WTC11 (cell line): ENCODE results near the gene LAD1. TPM values are rescaled to one million over a fixed set of nuclear protein-coding genes. Genes with fewer than 3 reads are reported as not detected.

Experiments
- ATAC-seq: fragments of 200-7000 bp; cut with Tn5 transposase; 2 replicates; pipeline ENCODE4 v1.10.0; 2021; ENCODE audit warnings: mild to moderate bottlenecking, moderate library complexity
- CTCF ChIA-PET: fragments of 300-600 bp; sonication (Branson Sonifier 250); formaldehyde crosslinking; loops from one replicate; lab custom pipeline; 2021; ENCODE audit warnings: antibody characterized with exemption; lab: Charles Lee
- POLR2A ChIA-PET: fragments of 350-600 bp; sonication (Branson Sonifier 250); formaldehyde crosslinking; loops from one replicate; lab custom pipeline; 2021; ENCODE audit warnings: antibody characterized with exemption; lab: Charles Lee
- DNase-seq: peaks from one replicate; pipeline ENCODE4 v3.0.0; 2021; ENCODE audit warnings: low spot score
- H3K27ac Mint-ChIP-seq: 2 replicates; pipeline ENCODE4 v1.8.0; 2021; ENCODE audit warnings: mixed read lengths
- H3K27me3 Mint-ChIP-seq: 2 replicates; pipeline ENCODE4 v1.8.0; 2021; ENCODE audit warnings: low read depth, mild to moderate bottlenecking, moderate library complexity, mixed read lengths
- H3K36me3 Mint-ChIP-seq: 2 replicates; pipeline ENCODE4 v1.8.0; 2021; ENCODE audit warnings: mixed read lengths
- H3K4me1 Mint-ChIP-seq: 2 replicates; pipeline ENCODE4 v1.8.0; 2022; ENCODE audit warnings: mixed read lengths
- H3K4me3 Mint-ChIP-seq: 2 replicates; pipeline ENCODE4 v1.8.0; 2021; ENCODE audit warnings: mild to moderate bottlenecking, moderate library complexity, mixed read lengths
- H3K9me3 Mint-ChIP-seq: 2 replicates; pipeline ENCODE4 v1.8.0; 2021; ENCODE audit warnings: mixed read lengths
- E2F5 ChIP-seq: sonication (generic); formaldehyde crosslinking; IDR thresholded peaks from 2 replicates; pipeline ENCODE4 v1.8.1; 2022; ENCODE audit warnings: mild to moderate bottlenecking, moderate library complexity, missing genetic modification reagents
- ERG ChIP-seq: fragments of 250-450 bp; sonication (Bioruptor Pico); IDR thresholded peaks from 2 replicates; pipeline ENCODE4 v1.8.0; 2021; ENCODE audit warnings: mild to moderate bottlenecking
- ESRRA ChIP-seq: sonication (generic); formaldehyde crosslinking; IDR thresholded peaks from 2 replicates; pipeline ENCODE4 v1.8.1; 2022; ENCODE audit warnings: mild to moderate bottlenecking, missing genetic modification reagents, borderline replicate concordance
- JUN ChIP-seq: sonication (generic); formaldehyde crosslinking; IDR thresholded peaks from 2 replicates; pipeline ENCODE4 v1.8.0; 2023; ENCODE audit warnings: mild to moderate bottlenecking, missing genetic modification reagents
- PREB ChIP-seq: sonication (generic); formaldehyde crosslinking; IDR thresholded peaks from 2 replicates; pipeline ENCODE4 v1.8.1; 2022; ENCODE audit warnings: mild to moderate bottlenecking, missing genetic modification reagents, moderate library complexity, borderline replicate concordance
- SMAD3 ChIP-seq: sonication (generic); formaldehyde crosslinking; IDR thresholded peaks from 2 replicates; pipeline ENCODE4 v1.8.0; 2022; ENCODE audit warnings: missing genetic modification reagents, mild to moderate bottlenecking, borderline replicate concordance
- SMAD4 ChIP-seq: sonication (generic); formaldehyde crosslinking; IDR thresholded peaks from 2 replicates; pipeline ENCODE4 v1.8.0; 2022; ENCODE audit warnings: mild to moderate bottlenecking, missing genetic modification reagents
- TEAD1 ChIP-seq: sonication (generic); formaldehyde crosslinking; IDR thresholded peaks from 2 replicates; pipeline ENCODE4 v1.8.0; 2022; ENCODE audit warnings: mild to moderate bottlenecking, missing genetic modification reagents
- ZNF281 ChIP-seq: sonication (generic); formaldehyde crosslinking; IDR thresholded peaks from 2 replicates; pipeline ENCODE4 v1.8.0; 2023; ENCODE audit warnings: mild to moderate bottlenecking, missing genetic modification reagents
- total RNA-seq: library from RNA; stranded (reverse); gene quantifications from 3 replicates; pipeline ENCODE4 v1.2.3, GENCODE V29; 2021
- TF ChIP-seq, protein P1 (sequence below): sonication (generic); formaldehyde crosslinking; IDR thresholded peaks from 2 replicates; pipeline ENCODE4 v1.8.0; 2023; ENCODE audit warnings: missing genetic modification reagents, mild to moderate bottlenecking, borderline replicate concordance
- TF ChIP-seq, protein P2 (sequence below): sonication (generic); formaldehyde crosslinking; IDR thresholded peaks from 2 replicates; pipeline ENCODE4 v1.8.1; 2023; ENCODE audit warnings: mild to moderate bottlenecking, missing genetic modification reagents
- TF ChIP-seq, protein P3 (sequence below): sonication (generic); formaldehyde crosslinking; IDR thresholded peaks from 2 replicates; pipeline ENCODE4 v1.8.1; 2023; ENCODE audit warnings: mild to moderate bottlenecking, moderate library complexity, missing genetic modification reagents
- TF ChIP-seq, protein P4 (sequence below): sonication (generic); formaldehyde crosslinking; IDR thresholded peaks from 2 replicates; pipeline ENCODE4 v1.8.1; 2023; ENCODE audit warnings: mild to moderate bottlenecking, missing genetic modification reagents, moderate library complexity

LAD1 gene
- total RNA-seq, 1 experiment from 2014 or later = 14.9 TPM

- no peak for TF ChIP-seq ERG (CRISPR knock-in tag)
- TF ChIP-seq, protein P1, sequence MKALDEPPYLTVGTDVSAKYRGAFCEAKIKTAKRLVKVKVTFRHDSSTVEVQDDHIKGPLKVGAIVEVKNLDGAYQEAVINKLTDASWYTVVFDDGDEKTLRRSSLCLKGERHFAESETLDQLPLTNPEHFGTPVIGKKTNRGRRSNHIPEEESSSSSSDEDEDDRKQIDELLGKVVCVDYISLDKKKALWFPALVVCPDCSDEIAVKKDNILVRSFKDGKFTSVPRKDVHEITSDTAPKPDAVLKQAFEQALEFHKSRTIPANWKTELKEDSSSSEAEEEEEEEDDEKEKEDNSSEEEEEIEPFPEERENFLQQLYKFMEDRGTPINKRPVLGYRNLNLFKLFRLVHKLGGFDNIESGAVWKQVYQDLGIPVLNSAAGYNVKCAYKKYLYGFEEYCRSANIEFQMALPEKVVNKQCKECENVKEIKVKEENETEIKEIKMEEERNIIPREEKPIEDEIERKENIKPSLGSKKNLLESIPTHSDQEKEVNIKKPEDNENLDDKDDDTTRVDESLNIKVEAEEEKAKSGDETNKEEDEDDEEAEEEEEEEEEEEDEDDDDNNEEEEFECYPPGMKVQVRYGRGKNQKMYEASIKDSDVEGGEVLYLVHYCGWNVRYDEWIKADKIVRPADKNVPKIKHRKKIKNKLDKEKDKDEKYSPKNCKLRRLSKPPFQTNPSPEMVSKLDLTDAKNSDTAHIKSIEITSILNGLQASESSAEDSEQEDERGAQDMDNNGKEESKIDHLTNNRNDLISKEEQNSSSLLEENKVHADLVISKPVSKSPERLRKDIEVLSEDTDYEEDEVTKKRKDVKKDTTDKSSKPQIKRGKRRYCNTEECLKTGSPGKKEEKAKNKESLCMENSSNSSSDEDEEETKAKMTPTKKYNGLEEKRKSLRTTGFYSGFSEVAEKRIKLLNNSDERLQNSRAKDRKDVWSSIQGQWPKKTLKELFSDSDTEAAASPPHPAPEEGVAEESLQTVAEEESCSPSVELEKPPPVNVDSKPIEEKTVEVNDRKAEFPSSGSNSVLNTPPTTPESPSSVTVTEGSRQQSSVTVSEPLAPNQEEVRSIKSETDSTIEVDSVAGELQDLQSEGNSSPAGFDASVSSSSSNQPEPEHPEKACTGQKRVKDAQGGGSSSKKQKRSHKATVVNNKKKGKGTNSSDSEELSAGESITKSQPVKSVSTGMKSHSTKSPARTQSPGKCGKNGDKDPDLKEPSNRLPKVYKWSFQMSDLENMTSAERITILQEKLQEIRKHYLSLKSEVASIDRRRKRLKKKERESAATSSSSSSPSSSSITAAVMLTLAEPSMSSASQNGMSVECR (CRISPR knock-in tag) = no peak
- TF ChIP-seq, all 79 proteins: peak for 0
These were observed 28.8 kb upstream of the LAD1 start (continued) for GRCh38 chr1:201427963-201428362.

DNA sequence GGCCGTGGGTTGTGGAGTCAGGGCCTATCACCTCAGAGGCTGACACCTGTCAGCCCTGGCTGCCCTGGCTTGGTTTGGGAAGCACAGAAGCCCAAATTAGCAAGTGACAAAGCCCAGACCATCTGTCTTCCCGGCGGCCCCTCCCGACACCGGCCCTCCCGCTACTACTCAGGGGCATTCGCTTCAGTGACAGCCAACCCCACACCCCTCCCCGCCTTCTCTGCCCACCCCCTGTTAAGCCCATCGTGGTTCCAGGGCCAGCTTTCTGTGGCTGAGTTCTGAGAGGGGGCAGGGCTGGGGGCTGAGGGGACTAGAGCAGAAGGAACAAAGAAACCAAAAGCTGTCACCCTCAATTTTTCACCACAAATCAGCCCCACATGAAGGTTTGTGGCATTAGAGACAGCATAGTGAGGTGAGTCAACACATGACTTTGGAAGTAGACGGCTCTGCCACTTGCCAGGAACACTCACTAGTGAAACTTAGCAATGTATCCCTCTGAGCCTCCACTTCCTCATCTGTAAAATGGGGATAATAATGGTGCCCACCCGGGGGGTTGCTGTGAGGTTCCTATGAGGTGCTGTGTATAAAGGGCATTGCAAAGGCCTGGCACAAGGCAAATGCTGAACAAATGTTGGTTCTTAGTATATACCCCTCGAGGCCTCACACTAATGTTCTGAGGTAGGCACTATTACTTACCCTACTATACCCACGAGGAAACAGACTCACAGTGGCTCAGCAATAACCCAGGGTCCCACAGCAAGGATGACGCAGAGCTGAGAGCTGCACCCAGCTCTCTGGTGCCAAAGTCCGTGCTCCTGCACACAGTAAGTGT lies 27.6 kb upstream of the LAD1 start:
- Mint-ChIP-seq H3K9me3 (peaks cover 4% of the 10 kb centered on the region), H3K4me1 (no peaks in the 10 kb centered on the region), H3K4me3 (no peak overlapping the region), H3K27me3 (no peaks in the 10 kb centered on the region), H3K27ac (no peak overlapping the region), H3K36me3 (no peaks in the 10 kb centered on the region)
- no peak for DNase-seq
- no peak for ATAC-seq
- TF ChIP-seq, protein P2, sequence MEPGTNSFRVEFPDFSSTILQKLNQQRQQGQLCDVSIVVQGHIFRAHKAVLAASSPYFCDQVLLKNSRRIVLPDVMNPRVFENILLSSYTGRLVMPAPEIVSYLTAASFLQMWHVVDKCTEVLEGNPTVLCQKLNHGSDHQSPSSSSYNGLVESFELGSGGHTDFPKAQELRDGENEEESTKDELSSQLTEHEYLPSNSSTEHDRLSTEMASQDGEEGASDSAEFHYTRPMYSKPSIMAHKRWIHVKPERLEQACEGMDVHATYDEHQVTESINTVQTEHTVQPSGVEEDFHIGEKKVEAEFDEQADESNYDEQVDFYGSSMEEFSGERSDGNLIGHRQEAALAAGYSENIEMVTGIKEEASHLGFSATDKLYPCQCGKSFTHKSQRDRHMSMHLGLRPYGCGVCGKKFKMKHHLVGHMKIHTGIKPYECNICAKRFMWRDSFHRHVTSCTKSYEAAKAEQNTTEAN (CRISPR knock-in tag) = no peak
- no peak for TF ChIP-seq JUN
- no peak for TF ChIP-seq PREB (CRISPR knock-in tag)
- no peak for TF ChIP-seq SMAD3 (CRISPR knock-in tag)
- ChIA-PET CTCF (interaction anchor here (0.7 to 3.2 kb wide), 4 partner anchors 9 to 86 kb away, joined by 4 to 26 read pairs (median 4); no protein-coding TSS in a partner anchor), POLR2A (interaction anchor here (0.7 kb wide), 1 partner anchor 197 kb away, joined by 3 read pairs; no protein-coding TSS in a partner anchor)

DNA sequence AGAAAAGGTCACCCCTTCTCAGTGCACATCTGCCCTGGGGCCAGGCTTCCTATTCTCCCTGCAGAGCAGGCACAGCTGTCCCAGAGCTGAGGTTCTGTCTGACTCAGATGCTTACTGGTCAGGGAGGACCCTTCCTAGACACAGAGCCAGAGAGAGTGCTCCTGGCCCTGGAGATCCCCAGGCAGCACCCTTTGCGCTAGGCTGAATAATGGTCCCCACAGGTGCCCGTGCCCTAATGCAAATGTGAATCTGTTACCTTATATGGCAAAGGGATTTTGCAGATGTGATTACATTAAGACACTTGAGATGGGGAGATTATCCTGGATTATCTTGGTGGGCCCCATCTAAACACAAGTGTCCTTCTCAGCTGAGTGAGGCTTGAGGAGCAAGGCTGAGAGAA lies 25.0 kb upstream of the LAD1 start:
- H3K4me1 Mint-ChIP-seq = peaks cover 9% of the 10 kb centered on the region
- peaks cover 4% of the 10 kb centered on the region for H3K9me3 Mint-ChIP-seq
- no peak for TF ChIP-seq SMAD4
- no peak for TF ChIP-seq ESRRA
- TF ChIP-seq ZNF281 (CRISPR knock-in tag) = no peak
- TF ChIP-seq, protein P3, sequence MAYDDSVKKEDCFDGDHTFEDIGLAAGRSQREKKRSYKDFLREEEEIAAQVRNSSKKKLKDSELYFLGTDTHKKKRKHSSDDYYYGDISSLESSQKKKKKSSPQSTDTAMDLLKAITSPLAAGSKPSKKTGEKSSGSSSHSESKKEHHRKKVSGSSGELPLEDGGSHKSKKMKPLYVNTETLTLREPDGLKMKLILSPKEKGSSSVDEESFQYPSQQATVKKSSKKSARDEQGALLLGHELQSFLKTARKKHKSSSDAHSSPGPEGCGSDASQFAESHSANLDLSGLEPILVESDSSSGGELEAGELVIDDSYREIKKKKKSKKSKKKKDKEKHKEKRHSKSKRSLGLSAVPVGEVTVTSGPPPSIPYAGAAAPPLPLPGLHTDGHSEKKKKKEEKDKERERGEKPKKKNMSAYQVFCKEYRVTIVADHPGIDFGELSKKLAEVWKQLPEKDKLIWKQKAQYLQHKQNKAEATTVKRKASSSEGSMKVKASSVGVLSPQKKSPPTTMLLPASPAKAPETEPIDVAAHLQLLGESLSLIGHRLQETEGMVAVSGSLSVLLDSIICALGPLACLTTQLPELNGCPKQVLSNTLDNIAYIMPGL (CRISPR knock-in tag) = no peak
- TF ChIP-seq TEAD1 (CRISPR knock-in tag) = no peak
- TF ChIP-seq, protein P4, sequence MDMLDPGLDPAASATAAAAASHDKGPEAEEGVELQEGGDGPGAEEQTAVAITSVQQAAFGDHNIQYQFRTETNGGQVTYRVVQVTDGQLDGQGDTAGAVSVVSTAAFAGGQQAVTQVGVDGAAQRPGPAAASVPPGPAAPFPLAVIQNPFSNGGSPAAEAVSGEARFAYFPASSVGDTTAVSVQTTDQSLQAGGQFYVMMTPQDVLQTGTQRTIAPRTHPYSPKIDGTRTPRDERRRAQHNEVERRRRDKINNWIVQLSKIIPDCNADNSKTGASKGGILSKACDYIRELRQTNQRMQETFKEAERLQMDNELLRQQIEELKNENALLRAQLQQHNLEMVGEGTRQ (CRISPR knock-in tag) = no peak
- TF ChIP-seq E2F5 (CRISPR knock-in tag) = no peak
- TF ChIP-seq, all 79 proteins: peak for 0
- no peak for DNase-seq
- Mint-ChIP-seq H3K4me3 (no peak overlapping the region), H3K36me3 (no peaks in the 10 kb centered on the region), H3K27me3 (no peaks in the 10 kb centered on the region), H3K27ac (no peak overlapping the region)
- ChIA-PET CTCF (interaction anchor here (3.2 kb wide), 1 partner anchor 12 kb away, joined by 26 read pairs; no protein-coding TSS in a partner anchor), POLR2A (no interaction called here)
- ATAC-seq = no peak
